COLO829 (cell line): ENCODE results near the gene ONECUT3.
A peak's percentile ranks its signal among the peaks of the same experiment; 100 is the strongest.
"Not testable (repeated sequence)": the region's sequence is repeated elsewhere in the genome, so short reads cannot be mapped to it uniquely, and the experiment has no call there.

Experiments
- DNase-seq: peaks from one replicate; pipeline ENCODE4 v3.0.0; 2012; ENCODE audit warnings: low spot score

The ONECUT3 gene

DNA sequence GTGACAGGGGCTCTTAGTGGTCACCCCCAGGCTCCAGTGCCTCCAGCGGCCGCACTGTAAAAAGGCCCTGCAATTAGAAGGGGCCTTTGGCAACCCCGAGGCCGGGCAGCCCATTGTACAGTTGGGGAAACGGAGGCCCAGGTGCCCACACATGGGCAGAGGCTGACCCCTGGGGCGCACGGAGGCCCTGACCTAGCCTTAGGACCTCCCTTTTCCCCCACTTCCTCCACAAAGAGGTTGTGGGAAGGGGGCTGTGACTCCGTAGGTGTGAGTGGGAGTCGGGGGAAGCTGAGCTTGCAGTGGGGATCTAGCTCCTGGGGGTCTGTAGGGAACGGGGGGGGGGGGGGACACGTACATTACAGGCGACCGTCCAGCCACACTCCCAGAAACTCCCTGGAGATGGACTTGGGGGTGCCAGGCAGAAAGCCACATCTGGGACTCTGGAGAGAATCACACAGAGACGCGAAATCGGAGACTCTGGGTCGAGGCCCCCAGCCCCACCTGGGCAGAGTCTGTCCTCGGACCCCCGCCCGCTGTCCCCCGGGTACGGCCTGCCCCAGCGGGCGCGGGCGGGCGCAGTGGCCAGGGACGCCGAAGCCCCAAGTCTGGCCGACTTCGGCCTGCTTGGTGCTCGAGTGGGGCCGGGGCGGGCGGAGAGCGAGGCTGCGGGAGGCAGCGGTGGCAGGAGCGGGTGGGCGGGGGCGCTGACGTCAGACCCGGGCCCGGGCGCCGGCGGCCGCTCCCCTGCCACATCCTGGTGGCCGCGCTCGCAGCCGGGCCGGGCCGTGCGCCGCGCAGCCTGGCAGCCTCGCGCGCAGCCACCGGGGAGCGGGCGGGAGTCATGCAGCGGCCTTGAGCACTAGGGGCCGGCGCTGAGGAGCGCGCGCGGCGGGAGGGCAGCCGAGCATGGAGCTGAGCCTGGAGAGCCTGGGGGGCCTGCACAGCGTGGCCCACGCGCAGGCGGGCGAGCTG lies at the start of gene ONECUT3:
ONECUT3 (plus strand) TSS at position 750 of the 972 bp plus-strand sequence; CDS start at position 907, 157 bp downstream.
- DNase-seq: no peak

DNA sequence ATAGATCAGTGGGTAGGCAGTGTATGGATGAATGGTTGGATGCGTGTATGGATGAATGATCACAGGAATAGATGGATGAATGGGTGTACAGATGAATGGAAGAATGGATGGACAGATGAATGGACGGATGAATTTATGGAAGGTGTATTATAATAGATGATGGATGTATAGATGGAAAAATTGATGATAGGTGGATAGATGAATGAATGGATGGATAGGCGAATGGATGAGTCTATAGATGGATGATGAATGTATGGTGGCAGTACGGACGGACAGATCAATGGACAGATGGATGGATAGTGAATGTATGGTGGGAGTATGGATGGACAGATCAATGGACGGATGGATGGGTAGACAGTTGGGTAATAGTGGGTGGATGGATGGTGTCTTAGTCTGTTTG lies 49.0 kb upstream of the ONECUT3 start:
- DNase-seq: no peak

DNA sequence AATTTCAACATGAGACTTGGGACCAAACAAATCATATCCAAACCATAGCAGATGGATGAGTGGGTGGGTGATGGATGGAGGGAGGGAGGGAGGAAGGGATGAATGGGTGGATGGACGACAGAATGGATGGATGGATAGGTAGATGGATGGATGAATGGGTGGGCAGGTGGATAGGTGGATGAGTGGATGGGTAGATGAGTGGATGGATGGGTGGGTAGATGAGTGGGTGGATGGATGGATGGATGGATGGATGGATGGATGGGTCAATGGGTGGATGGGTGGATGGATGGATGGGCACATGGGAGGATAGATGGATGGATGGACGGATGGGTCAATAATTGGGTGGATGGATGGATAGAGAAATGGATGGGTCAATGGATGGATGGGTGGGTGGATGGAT lies 47.9 kb upstream of the ONECUT3 start:
- no peak for DNase-seq

DNA sequence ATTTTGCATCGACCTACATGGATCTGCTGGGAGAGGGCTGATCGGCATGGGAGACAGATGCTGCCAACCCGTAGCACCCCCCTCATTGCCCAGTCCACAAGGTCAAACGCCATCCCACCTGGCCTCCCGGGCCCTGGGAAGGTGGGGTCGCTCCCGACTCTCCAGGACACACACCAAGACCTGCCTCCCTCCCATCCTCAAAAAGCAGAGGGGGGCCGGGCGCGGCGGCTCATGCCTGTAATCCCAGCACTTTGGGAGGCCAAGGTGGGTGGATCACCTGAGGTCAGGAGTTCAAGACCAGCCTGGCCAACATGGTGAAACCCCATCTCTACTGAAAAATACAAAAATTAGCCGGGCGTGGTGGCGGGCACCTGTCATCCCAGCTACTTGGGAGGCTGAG lies 46.7 kb upstream of the ONECUT3 start:
- not testable (repeated sequence) for DNase-seq

DNA sequence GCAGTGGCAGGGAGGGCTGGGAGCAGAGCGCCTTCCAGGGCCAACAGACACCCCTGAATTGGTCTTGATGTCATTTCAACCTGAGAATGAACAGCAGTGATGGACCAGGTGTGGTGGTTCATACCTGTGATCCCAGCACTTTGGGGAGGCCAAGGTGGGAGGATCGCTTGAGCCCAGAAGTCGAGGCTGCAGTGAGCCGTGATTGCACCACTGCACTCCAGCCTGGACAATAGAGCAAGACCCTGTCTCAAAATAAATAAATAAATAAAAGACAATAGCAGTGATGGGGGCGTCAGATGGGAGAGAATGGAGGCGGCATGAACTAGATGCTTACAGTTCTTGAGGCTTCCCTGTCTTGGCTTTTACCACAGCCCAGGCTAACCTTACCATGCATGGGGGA lies 46.1 kb upstream of the ONECUT3 start:
- DNase-seq: no peak

DNA sequence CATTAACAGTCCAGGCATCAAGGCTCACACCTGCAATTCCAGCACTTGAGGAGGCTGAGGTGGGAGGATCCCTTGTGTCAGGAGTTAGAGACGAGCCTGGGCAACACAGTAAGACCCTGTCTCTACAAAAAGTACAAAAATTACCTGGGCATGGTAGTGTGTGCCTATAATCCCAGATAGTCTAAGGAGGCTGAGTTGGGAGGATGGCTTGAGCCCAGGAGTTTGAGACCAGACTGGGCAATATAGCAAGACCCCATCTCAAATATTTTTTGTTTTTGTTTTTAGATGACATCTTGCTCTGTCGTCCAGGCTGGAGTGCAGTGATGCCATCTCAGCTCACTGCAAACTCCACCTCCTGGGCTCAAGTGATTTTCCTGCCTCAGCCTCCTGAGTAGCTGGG lies 40.1 kb upstream of the ONECUT3 start:
- DNase-seq: no peak

DNA sequence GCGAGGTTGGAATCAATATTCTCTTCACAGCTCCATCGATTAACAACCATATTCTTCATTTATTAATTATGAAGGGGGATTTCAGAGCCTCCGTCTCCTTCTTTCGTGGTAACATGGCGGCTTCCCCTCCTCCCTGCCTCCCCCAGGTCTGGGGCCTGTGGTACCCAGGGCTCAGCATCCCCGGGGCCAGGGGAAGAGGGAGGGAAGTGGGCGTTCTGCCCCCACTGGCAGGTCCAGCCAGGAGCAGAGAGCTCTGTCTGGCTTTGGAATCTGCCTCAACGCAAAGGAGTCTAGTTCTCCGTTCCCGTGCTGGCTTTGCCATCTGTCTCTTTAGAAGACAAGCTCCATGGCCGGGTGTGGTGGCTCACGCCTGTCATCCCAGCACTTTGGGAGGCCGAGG lies 37.8 kb upstream of the ONECUT3 start:
- no peak for DNase-seq

DNA sequence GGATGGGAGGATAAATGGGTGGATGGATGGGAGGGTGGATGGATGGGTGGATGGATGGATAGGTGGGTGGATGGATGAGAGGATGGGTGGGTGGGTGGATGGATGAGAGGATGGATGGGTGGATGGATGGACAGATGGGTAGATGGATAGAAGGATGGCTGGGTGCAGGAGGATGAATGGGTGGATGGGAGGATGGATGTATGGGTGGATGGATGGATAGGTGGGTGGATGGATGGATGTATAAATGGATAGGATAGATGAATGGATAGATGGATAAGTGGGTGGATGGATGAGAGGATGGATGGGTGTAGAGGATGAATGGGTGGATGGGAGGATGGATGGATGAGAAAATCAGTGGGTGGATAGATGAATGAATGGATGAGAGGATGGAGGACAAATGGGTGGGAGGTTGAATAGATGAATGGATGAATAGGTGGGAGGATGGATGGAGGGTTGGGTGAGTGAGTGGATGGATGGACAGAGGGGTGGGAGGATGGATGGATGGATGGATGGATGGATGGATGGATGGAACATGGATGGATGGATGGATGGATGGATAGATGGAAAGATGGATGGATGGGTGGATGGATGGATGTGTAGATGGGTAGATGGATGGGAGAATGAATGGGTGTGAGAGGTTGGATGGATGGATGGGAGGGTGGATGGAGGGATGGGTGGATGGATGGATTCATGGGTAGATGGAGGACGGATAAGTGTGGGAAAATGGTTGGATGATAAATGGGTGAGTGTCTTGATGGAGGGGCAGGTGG lies 35.9 kb upstream of the ONECUT3 start:
- no peak for DNase-seq

DNA sequence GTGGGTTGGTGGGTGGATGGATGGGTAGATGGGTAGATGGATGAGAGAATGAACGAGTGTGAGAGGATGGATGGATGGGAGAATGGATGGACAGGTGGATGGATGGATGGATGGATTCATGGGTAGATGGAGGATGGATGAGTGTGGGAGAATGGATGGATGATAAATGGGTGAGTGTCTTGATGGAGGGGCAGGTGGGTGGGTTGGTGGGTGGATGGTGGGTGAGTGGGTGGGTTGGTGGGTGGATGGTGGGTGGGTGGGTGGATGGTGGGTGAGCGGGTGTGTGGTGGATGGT lies 35.4 kb upstream of the ONECUT3 start:
- DNase-seq: no peak

DNA sequence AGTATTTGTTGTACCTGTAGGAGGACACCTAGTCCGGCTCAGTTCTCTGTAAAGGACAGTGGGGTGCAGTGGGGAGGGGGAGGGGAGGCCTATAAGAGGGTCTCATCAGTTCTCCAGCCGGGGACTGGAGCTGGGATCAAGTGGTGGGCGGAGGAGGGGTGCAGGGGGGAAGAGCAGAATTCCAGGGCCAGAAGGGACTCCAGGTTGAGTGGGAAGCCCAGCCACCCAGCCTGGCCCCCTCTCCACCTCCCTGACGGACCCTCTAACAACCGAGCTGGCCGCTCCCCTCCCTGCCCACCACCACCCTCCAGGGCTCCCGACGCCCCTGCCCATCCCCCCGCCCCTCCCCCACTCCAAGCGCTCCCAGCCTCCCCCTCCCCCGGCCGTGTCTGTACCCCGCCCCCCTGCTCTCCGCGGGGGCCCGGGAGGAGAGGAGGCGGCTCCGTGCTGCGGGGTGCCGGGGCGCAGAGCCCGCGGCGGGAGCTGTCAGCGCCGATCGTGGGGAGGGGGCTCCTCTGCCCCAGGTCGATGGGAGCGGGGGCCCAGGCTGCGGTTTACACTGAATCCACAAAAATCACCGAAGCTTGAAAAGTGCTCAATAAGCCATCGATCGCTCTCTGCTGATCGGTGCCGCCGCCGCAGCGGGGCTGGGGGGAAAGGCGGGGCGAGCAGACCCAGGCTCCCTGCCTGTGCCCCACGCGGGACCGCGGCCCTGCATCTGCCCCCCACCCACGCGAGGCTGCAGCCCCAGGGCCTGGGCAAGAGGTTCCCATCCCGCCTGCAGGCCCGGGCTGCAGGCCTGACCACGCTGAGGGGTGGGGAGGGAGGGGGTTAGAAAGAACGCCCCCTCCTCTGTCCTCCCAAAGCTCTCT lies 34.6 kb upstream of the ONECUT3 start:
- no peak for DNase-seq

DNA sequence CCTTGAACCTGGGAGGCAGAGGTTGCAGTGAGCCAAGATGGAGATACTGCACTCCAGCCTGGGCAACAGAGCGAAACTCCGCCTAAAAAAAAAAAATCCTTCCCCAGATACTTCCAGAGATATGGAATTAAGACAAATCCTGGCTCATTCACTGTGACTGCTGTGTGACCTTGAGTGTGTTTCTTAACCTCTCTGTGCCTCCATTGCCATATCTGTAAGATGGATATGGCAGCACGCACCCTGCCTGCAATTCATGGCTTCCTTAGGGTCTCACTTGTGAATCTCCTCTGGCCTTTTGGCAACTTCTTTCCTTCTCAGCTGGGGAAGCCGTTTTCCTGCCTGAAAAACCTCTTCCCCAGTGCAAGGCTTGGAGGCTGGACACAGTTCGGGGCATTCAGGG lies 33.8 kb upstream of the ONECUT3 start:
- DNase-seq: no peak

DNA sequence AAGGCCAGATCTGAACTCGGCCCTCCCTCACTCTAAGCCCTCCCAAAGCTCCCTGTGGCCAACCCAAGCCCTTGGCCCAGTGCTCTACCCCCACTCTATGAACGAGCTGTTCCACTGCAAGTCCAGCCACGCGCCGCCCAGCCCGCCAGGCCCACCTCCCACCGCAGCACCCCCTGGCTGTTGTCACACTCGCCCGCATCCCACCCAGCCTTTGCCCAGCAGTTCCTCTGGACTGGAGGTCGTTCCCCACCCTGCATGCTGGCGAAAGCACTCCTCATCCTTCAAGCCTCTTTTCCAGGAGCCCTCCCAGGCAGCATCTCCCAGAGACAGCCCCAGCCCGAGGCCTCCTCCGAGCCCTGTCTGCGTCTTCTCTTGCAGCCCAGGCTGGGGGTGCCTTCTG lies 33.1 kb upstream of the ONECUT3 start:
- no peak for DNase-seq

DNA sequence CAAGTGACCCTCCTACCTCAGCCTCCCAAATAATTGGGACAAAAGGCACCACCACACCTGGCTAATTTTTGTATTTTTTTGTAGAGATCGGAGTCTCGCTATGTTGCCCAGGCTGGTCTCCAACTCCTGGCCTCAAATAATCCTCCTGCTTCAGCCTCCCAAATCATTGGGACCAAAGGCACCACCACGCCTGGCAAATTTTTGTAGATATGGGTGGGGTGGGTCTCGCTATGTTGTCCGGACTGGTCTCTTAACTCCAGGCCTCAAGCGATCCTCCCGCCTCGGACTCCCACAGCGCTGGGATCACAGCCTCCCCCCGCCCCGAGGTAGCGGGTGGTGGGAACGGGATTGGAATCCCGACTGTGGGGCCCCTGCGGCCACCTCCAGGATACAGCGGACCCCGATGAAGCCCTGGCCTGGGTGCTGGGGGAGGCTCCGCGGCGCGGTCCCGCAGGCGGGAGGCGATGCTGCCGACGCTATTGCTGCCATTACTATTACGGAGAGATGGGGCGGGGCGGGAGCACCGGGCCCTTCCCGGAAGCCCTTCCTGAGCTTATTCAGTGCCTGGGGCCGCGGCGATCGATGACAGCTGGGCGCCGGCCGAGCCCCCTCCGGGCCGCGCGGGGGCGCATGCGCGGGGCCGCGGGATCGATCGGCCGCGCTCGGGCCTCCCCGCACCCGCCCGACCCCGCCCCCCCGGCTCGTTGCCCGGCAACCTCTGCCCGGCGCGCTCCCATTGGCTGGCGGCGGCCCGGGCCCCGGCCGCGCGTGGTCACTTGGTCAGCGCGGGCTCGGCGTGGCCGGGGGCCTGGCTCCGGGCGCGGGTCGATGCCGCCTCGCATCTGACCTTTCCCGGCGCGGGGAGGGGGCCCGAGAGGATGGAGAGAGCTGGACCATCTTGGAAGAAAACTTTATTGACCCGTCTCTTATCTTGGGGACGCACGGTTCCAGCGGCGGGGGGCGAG lies 27.9 kb upstream of the ONECUT3 start:
- peak; percentile 81 for DNase-seq

DNA sequence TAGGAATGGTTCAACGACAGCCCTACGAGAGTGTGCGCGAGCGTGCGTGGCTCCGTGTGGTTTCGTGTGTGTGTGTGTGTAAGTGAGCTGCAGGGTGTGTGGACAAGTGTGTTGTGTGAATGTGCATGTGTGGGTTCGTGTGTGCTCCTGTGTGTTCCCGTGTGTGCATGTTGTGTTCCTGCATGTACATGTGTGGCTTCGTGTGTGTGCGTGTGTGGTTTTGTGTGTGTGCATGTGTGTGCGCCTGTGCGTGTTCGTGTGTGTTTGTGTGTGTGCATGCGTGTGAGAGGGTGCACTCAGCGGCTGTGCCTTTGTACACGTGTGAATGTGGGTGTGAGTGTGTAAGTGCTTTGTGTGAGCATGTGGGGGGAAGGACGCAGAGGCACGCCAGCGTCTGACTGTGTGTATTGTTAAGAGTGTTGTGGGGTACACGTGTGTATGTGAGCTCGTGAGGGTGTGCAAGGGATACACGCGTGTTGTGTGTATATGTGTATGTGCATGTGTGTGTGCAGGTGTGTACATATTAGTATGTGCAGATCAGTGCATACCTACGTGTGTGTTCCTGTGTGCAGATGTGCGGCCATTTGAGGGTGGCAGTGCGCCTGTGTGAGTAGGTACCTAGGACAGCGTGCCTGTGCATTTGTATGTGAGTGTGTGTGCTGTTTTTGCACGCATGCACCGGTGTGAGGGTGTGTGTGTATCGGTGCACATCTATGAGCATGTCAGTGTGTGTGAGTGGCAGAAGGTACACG lies 24.3 kb upstream of the ONECUT3 start:
- DNase-seq: no peak

DNA sequence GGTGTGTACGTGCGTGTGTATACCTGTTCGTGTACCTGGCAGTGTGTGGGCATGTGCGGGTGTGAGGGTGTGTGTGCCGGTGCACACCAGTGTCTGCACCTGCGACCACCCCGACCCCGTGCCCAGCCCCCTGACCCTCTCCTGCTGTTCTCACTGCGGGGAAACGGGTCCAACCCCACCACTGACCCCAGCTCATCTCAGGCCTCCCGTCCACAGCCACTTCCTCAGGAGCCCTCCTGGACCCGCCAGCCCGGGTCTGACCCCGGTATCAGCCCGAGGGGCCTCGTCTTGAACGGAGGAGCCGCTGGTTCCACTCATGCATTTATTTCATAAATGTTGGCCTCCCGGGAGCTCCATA lies 23.8 kb upstream of the ONECUT3 start:
- no peak for DNase-seq

DNA sequence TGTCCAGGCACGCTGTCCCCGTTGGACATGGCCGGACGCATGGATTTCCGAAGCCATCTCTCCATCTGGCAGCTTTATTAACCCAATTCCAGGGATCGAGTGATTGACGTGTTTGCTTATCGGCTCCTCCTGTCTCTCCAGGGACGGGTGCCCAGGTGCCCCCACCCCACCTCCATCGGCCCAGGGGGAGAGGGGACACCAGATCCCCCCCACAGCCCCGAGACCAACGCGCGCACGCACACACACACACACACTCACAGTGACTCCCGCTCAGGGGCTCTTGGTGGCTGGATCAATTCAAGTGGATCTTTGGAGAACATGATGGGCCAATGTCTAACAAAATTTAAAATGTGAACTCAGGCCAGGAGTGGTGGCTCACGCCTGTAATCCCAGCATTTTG lies 23.1 kb upstream of the ONECUT3 start:
- DNase-seq: no peak

DNA sequence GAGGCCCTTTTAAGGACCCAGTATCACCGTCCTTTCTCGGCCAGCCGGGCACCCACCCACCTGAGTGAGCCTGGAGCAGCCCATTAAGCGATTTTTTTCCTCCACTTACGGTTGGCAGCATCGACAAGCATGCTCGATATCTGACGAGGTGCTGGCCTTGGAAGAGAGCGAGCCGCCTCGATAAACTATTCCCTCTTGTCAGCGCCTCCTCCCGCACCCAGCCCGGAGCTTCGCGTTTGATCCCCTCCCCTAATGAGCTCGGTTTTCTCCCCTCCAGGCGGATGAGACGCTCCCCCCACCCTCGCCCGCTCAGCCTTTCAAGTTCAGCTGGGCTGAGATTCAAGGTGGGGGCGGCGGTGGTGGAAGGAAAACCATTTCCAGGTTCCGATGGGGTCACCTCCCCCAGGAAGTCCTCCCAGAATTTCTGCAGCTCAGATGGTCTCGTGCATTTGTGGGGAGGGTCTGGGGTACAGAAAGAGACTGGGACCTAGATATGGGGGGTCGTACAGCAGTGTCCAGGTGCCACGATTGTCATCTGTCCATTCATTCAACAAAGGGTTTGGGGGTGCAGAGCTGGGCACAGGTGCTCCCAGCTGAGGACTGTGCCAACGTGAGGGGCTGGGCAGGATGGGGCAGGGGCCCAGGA lies 18.9 kb upstream of the ONECUT3 start:
- DNase-seq: no peak

DNA sequence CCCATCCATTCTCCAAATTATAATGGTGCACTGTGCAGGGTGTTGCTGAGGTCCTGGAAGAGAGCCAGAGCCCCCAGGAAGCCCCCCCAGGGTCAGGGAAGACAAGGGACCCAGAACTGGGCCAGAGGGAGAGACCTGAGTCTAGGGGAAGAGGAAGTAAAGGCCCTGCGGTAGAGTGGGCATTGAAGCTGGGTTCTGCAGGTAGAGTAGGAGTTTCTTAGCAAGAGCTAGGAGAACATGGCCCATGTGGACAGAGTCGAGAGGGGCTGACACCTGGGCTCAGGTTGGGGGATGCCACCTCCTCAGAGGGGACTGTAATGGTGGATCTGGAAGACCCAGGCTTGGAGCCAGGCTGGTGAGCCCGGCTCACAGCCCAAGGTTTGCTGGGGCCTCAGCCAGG lies 17.0 kb upstream of the ONECUT3 start:
- DNase-seq: no peak

DNA sequence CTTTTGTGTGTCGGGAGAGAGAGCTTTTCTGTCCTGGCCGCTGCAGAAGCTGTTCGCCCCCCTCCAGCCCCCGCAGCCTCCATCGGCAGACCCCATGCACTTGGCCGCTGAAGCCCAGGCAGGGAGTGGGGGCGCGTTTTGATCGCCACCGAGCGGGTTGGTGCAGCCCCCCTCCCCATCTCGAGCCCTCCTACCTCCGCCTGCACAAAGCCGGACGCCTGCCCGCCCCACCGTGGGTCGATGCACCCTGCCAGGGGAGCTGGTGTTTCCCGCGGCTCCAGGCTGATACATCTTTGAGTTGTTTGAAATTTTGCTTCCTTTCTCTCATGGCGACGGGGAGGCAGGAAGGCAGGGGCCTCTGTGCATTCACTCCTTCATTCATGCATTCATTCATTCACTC lies 16.4 kb upstream of the ONECUT3 start:
- no peak for DNase-seq
